Right hindlimb (tissue), 1 donor: ENCODE data around the gene LINC00237.

Experiments used
- DNase-seq: peaks from one replicate; pipeline ENCODE4 v3.0.0-alpha.2; 2018

The LINC00237 gene

DNA sequence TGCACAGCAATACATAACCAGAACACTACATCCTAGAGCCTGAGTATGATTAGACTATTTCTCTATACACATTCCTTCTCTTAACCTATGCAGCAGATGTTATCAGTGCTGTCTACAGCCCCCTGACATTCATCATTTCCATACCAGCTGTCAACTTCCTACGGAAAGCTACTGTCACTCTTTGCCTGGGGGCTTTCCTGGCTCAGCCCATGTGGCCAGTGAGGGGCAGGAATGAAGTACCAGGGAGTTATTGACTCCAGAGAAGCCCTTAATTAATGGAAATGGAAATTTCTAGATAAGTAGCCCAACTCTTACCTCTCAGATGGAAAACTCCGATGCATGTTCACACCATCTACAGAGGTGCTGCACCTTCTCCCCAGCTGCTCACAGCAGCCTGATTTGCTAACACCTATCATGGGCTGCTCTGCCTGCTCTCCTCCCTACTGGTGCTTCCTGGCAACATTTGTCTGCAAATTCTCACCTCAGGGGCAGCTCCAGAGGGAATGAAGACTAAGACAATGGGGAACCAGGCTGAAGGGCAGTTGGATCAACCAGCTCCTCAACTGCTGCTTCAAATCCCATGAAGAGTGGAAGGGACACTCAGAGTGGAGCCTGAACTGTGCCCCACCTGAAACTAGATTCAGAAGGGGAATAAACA lies 59.6 kb downstream of the LINC00237 start:
- no peak for DNase-seq
